Stimulated activated CD8-positive, alpha-beta memory T cell treated with anti-CD3 and anti-CD28 coated beads, Interleukin-2, amount 100 ng/mL, for 1 hour (primary cell): ENCODE results near the gene AIMP1.
A peak's percentile ranks its signal among the peaks of the same experiment; 100 is the strongest.

Experiments
- DNase-seq, 2 donors: peaks; one replicate each; pipeline ENCODE4 v3.0.0-alpha.2; 2020; ENCODE audit warnings: low read depth in 2 of 2

Gene AIMP1

GRCh38 chr4:106315968-106316772, at the start of gene AIMP1, which contains the start of gene TBCK:
Gene AIMP1, plus strand, starts transcription at chr4:106316550. Its CDS starts 8,460 bp downstream, at chr4:106325010.
Gene TBCK, minus strand, starts transcription at chr4:106316209. Its CDS starts 7,249 bp downstream, at chr4:106308960.
- DNase-seq: peak; percentile 64 to 76

- DNase-seq: no peak
Observed at GRCh38 chr4:106268786-106269185, 47.6 kb upstream of the AIMP1 start.

DNA sequence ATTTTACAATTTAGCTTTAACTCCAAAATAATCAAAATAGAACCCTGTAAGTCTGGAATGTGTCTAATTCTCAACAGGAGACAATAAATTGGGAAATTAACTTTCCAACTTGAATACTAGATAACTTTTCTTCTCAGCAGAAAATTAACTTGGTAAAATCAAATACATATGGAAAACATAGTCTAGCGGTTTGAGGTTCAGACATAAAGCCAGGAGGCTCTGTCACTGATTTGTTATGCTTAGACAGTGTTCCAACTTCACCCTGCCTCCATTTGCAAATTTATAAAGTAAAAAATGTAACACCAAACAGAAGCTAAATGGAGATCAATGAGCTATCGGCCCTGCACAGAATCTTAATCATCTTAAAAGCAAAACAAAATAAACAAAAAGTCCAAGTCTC, 46.6 kb upstream of the AIMP1 start:
- no peak for DNase-seq

DNA sequence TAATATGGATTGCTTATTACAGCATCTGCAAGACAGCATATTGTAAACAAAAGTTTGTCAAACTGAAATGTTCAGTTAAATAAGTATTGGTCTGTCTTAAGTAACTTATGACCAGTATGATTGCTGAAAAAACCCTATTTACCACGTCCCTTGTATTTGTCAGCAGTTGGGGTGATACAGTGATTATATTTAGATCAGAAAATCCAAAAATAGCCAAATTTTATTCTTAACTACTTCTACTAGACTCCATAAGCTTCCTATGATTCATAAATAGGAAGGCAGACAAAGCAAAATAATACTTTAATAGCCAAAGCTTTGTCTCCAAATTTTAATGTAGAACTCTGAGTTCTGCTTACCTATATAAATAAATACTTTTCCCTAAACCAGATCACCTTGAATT, 45.6 kb upstream of the AIMP1 start:
- DNase-seq: no peak

DNA sequence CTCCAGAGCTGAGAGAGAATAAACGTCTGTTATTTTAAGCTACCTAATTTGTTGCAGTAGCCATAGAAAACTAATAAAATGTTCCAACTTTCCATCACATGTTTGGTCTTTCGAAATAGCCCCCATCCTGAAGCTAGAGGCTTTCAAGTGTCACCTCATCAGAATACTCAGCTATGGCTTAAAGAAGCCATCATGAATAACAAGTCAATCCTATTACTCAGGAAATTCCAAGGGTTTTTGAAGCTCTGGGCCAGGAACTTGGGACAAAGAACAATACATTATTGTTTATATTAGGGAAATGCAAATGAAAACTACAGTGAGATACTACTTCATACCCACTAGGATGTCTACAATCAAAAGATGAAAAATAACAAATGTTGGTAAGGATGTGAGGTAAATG, 42.5 kb upstream of the AIMP1 start:
- DNase-seq: no peak

- DNase-seq: no peak
Observed at GRCh38 chr4:106277140-106277675, 39.1 kb upstream of the AIMP1 start.

DNA sequence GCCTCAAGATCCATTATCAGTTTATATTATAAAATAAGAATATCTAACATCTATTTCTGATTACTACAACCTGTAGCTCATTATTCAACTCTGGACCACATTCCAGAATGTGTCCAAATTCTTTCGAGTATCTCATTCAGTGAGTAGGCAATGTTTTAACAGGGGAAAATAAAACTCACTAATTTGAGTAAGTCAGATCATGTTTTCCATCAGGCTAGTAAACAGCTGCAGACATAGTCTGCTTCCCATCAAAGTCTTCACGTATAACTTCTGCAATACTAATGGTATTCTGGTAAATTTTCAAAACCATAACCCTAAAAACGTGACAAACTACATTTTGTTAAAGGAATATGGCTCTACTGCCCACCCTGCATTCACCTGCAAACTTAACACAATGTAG, 32.1 kb upstream of the AIMP1 start:
- no peak for DNase-seq

GRCh38 chr4:106286611-106287010, 29.7 kb upstream of the AIMP1 start:
- no peak for DNase-seq

DNA sequence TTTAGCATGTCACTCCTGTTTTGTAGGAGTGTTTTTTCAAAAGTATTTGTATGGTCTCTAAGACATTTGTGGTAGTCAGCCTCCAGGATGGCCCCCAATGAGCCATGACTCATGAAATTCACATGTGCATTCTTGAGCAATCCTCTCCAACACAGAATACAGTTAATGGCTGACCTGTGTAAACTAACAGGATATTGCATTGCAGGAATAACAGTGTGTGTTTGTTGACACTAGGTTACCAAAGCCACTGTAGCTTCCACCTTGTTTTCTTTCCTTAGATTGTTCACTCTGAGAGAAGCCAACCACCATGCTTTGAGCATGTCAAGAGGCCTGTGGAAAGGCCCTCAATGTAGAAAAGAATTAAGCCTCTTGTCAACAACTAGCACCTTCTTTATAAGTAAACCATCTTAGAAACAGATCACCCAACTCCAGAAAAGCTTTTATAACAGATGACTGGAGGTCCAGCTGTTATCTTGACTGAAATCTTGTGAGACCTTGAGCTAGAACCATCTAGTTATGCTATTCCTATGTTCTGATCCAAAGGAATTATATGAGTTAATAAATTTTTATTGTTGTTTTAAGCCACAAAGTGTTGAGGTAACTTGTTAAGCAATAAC, 28.9 kb upstream of the AIMP1 start:
- no peak for DNase-seq

- no peak for DNase-seq
Observed at GRCh38 chr4:106289737-106290136, 26.6 kb upstream of the AIMP1 start.

DNA sequence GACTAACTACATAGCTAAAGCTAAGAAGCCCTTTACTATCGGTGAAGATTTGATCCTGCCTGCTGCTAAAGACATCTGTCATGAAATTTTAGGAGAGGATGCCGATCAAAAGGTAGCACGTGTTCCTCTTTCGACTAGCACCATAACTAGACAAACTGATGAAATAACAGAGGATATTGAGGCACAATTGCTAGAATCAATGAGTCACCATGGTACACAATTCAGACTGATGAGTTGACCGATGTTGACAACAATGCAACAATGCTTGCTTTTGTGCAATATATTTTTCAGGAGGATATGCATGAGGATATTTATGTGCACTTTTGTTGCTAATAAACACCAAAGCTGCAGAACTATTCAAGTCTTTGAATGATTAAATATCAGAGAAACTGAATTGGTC, 24.7 kb upstream of the AIMP1 start:
- DNase-seq: no peak

- DNase-seq: no peak
Observed at GRCh38 chr4:106294062-106294461, 22.3 kb upstream of the AIMP1 start.

- DNase-seq: no peak
Observed at GRCh38 chr4:106297245-106298035, 18.9 kb upstream of the AIMP1 start.

GRCh38 chr4:106299977-106300376, 16.4 kb upstream of the AIMP1 start:
- DNase-seq: no peak

DNA sequence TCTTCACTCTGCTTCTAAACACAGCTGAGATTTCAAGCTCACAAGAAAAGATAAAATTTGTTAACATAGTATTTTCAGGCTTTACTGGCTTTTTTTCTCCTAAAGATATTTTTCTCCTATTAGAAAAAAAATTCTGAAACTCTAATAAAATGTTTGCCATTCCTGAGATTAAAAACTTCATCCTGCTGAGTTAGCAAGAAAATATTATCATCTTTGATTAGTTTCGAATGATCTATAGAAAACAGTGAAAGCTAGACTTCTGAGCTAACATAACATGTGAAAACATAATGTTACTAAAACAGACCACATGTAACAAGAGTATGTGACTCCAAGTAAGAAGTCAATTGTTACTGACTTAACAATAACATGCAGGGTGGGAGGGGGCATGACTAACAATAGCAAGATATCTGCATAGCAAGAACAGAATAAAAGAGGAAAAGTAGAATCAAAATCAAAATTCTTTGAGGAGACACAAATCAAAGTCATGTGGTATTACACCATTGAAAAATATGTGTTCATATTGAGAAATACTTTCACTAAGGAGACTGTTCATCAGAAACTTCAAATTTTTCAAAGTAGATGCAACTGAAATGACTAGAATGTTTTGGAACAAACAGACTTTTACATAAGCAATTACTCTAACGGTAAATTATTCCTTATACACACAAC, 14.8 kb upstream of the AIMP1 start:
- DNase-seq: no peak

DNA sequence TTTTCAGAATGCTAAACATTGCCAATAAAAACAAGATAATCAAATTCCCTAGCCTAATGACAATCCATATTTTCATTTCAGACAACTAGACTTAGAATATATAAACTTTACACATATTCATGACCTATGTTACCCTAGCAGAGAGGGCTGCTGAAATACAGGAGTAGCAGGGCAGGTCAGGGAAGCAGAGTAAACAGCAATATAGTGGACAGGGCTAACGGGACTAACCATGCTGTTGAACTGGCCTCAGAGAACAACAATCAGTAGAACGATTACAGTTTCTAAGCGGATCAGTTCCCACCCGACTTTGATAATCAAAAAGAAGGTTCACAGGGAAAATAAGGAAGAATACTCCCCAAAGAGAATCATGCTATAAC, 14.3 kb upstream of the AIMP1 start:
- DNase-seq: no peak

- DNase-seq: no peak
Observed at GRCh38 chr4:106303548-106304281, 12.6 kb upstream of the AIMP1 start.

- no peak for DNase-seq
Observed at GRCh38 chr4:106304632-106305031, 11.7 kb upstream of the AIMP1 start.

GRCh38 chr4:106305435-106306055, 10.8 kb upstream of the AIMP1 start:
- no peak for DNase-seq

- DNase-seq: no peak
Observed at GRCh38 chr4:106306561-106306960, 9.8 kb upstream of the AIMP1 start.

DNA sequence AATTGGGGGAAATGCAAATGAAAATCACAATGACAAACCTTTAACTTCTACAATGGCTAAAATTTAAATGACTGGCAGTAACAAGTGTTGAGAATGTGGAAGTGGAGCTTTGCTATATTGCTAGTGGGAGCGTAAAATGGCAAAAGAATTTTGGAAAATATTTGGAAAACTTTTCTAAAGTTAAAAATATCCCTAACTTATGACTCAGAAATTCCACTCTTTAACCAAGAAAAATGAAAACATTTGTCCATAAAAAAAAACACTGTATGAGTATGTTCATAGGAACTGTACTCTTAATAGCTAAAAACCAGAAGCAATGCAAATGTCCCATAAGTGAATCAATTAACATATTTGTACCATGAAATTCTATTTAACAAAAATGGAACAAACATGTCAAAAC, 4.0 kb upstream of the AIMP1 start:
- no peak for DNase-seq
